H1 (cell line): Measurements from ENCODE around the gene SHMT2. TPM values are rescaled to one million over a fixed set of nuclear protein-coding genes. Genes with fewer than 3 reads are reported as not detected.

Source experiments
- CTCF ChIA-PET: fragments of 300-600 bp; sonication (Branson Sonifier 250); formaldehyde crosslinking; loops from one replicate; lab custom pipeline; 2021; ENCODE audit not compliant: partially characterized antibody; lab: Charles Lee
- POLR2A ChIA-PET: fragments of 300-600 bp; sonication (Branson Sonifier 250); formaldehyde crosslinking; loops from one replicate; lab custom pipeline; 2021; ENCODE audit warnings: inconsistent platforms; ENCODE audit not compliant: partially characterized antibody; lab: Charles Lee
- DNase-seq, 2 experiments: peaks; one replicate each; pipeline versions ENCODE4 v3.0.0 to v3.0.0-alpha.2; 2010 to 2022; ENCODE audit warnings: low spot score in 2 of 2, low read depth in 1 of 2, mixed read lengths in 1 of 2
- FAIRE-seq: peaks from 2 replicates; lab custom pipeline; 2011; peaks lifted over from hg19 to GRCh38; lab: Jason Lieb, UNC
- H2AFZ ChIP-seq: 2 replicates; pipeline ENCODE4 v1.8.1; 2012; ENCODE audit warnings: low read length, inconsistent platforms
- H2AK5ac ChIP-seq: 2 replicates; pipeline ENCODE4 v1.6.1; 2013; ENCODE audit warnings: low read depth, low read length
- H2BK120ac ChIP-seq: replicated peaks from 2 replicates; pipeline ENCODE3; 2013; ENCODE audit warnings: low read depth, low read length, inconsistent platforms
- H2BK12ac ChIP-seq: 2 replicates; pipeline ENCODE4 v1.6.1; 2013; ENCODE audit warnings: low read depth, low read length
- H2BK15ac ChIP-seq: 2 replicates; pipeline ENCODE4 v1.6.1; 2013; ENCODE audit warnings: low read length
- H2BK20ac ChIP-seq: 2 replicates; pipeline ENCODE4 v1.6.1; 2013; ENCODE audit warnings: low read length
- H2BK5ac ChIP-seq: 2 replicates; pipeline ENCODE4 v1.6.1; 2013; ENCODE audit warnings: low read depth, low read length
- H3K14ac ChIP-seq: 2 replicates; pipeline ENCODE4 v1.6.1; 2013; ENCODE audit warnings: inconsistent platforms; ENCODE audit not compliant: insufficient read length
- H3K18ac ChIP-seq: 2 replicates; pipeline ENCODE4 v1.6.1; 2013; ENCODE audit warnings: low read length; ENCODE audit errors: extremely low read depth
- H3K23ac ChIP-seq: 2 replicates; pipeline ENCODE4 v1.6.1; 2013; ENCODE audit warnings: inconsistent platforms; ENCODE audit not compliant: insufficient read length
- H3K23me2 ChIP-seq: 2 replicates; pipeline ENCODE4 v1.6.1; 2013; ENCODE audit warnings: low read depth, low read length
- H3K27ac ChIP-seq: 2 replicates; pipeline ENCODE4 v1.6.1; 2011; ENCODE audit warnings: low read depth, low read length, inconsistent platforms
- H3K27me3 ChIP-seq, 4 experiments: replicated peaks in 1 of 4; 1 replicate in 1 of 4; 2 replicates in 3 of 4; pipeline versions ENCODE4 v1.6.1 to v1.8.1; 2011 to 2013; ENCODE audit warnings: low read length in 3 of 4, mild to moderate bottlenecking in 3 of 4, inconsistent platforms in 2 of 4, mixed read lengths in 2 of 4, moderate library complexity in 1 of 4; ENCODE audit not compliant: control insufficient read depth in 3 of 4, insufficient read depth in 3 of 4; ENCODE audit errors: extremely low read depth in 1 of 4
- H3K36me3 ChIP-seq, 4 experiments: 2 replicates each; pipeline versions ENCODE4 v1.6.1 to v1.8.1; 2011 to 2013; ENCODE audit warnings: mild to moderate bottlenecking in 4 of 4, low read length in 3 of 4, moderate library complexity in 2 of 4, control low read depth in 1 of 4, inconsistent platforms in 1 of 4; ENCODE audit not compliant: insufficient read depth in 4 of 4, control insufficient read depth in 2 of 4
- H3K4ac ChIP-seq: replicated peaks from 2 replicates; pipeline ENCODE3; 2013; ENCODE audit warnings: low read length, low read depth, mixed read lengths, inconsistent platforms; ENCODE audit not compliant: insufficient read length
- H3K4me1 ChIP-seq, 4 experiments: replicated peaks in 1 of 4; 1 replicate in 1 of 4; 2 replicates in 3 of 4; pipeline versions ENCODE4 v1.6.1 to v1.8.1; 2011 to 2013; ENCODE audit warnings: low read length in 3 of 4, inconsistent platforms in 2 of 4, mixed read lengths in 1 of 4; ENCODE audit not compliant: insufficient read depth in 4 of 4, control insufficient read depth in 3 of 4
- H3K4me2 ChIP-seq, 2 experiments: 2 replicates each; pipeline versions ENCODE4 v1.6.1 to v1.8.1; 2011 to 2013; ENCODE audit warnings: low read depth in 2 of 2, low read length in 2 of 2, control low read depth in 1 of 2, inconsistent platforms in 1 of 2, mild to moderate bottlenecking in 1 of 2; ENCODE audit not compliant: insufficient read depth in 1 of 2
- H3K4me3 ChIP-seq, 4 experiments: fragments of 200-600, 300-600 bp in 1 of 4; sonication (generic), shearing (Covaris generic), sonication (Bioruptor Twin) in 1 of 4; 2 replicates each; pipeline versions ENCODE4 v1.5.1 to v1.8.1; 2011 to 2016; ENCODE audit warnings: low read length in 4 of 4, low read depth in 3 of 4, control low read depth in 2 of 4, inconsistent platforms in 2 of 4, mild to moderate bottlenecking in 2 of 4, mixed read lengths in 1 of 4, moderate library complexity in 1 of 4; ENCODE audit not compliant: insufficient read depth in 2 of 4; ENCODE audit errors: extremely low read depth in 1 of 4
- H3K56ac ChIP-seq: replicated peaks from 2 replicates; pipeline ENCODE3; 2013; ENCODE audit warnings: low read depth, mild to moderate bottlenecking, mixed read lengths, low read length, inconsistent platforms; ENCODE audit not compliant: insufficient read length
- H3K79me1 ChIP-seq: 2 replicates; pipeline ENCODE4 v1.6.1; 2013; ENCODE audit warnings: low read depth, low read length, control low read depth
- H3K79me2 ChIP-seq, 2 experiments: 2 replicates each; pipeline versions ENCODE4 v1.6.1 to v1.8.1; 2012 to 2013; ENCODE audit warnings: low read length in 2 of 2, mild to moderate bottlenecking in 2 of 2, inconsistent platforms in 1 of 2; ENCODE audit not compliant: insufficient read depth in 2 of 2, control insufficient read depth in 1 of 2
- H3K9ac ChIP-seq, 4 experiments: replicated peaks in 1 of 4; 1 replicate in 1 of 4; 2 replicates in 3 of 4; pipeline versions ENCODE4 v1.6.1 to v1.8.1; 2011 to 2013; ENCODE audit warnings: low read depth in 3 of 4, low read length in 3 of 4, control low read depth in 2 of 4, mild to moderate bottlenecking in 2 of 4, moderate library complexity in 2 of 4, inconsistent platforms in 1 of 4; ENCODE audit errors: extremely low read depth in 1 of 4
- H3K9me3 ChIP-seq, 2 experiments: 2 replicates each; pipeline versions ENCODE4 v1.6.1 to v1.8.1; 2012 to 2013; ENCODE audit warnings: mild to moderate bottlenecking in 2 of 2, moderate library complexity in 2 of 2, control low read depth in 1 of 2, inconsistent platforms in 1 of 2, low read depth in 1 of 2, low read length in 1 of 2, mixed read lengths in 1 of 2; ENCODE audit not compliant: insufficient read depth in 2 of 2
- H4K20me1 ChIP-seq, 2 experiments: replicated peaks in 1 of 2; 2 replicates each; pipeline versions ENCODE3 to v1.8.1; 2011 to 2013; ENCODE audit warnings: inconsistent platforms in 2 of 2, low read length in 2 of 2, mild to moderate bottlenecking in 1 of 2; ENCODE audit not compliant: insufficient read depth in 2 of 2, control insufficient read depth in 1 of 2
- H4K5ac ChIP-seq: 2 replicates; pipeline ENCODE4 v1.6.1; 2013; ENCODE audit warnings: low read length, low read depth, mixed read lengths, inconsistent platforms; ENCODE audit not compliant: insufficient read length
- H4K8ac ChIP-seq: 2 replicates; pipeline ENCODE4 v1.8.0; 2013; ENCODE audit warnings: mild to moderate bottlenecking, moderate library complexity, low read length, inconsistent platforms; ENCODE audit not compliant: insufficient read depth; ENCODE audit errors: extremely low read depth
- H4K91ac ChIP-seq: replicated peaks from 2 replicates; pipeline ENCODE3; 2013; ENCODE audit warnings: low read length, mixed read lengths, inconsistent platforms; ENCODE audit not compliant: insufficient read length
- EZH2 ChIP-seq: fragments of 200-600 bp; sonication (generic); IDR thresholded peaks from 2 replicates; pipeline ENCODE4 v1.7.1; 2012; ENCODE audit warnings: low read depth, mild to moderate bottlenecking, moderate library complexity, low read length, inconsistent platforms; ENCODE audit not compliant: severe bottlenecking
- GTF2F1 ChIP-seq: IDR thresholded peaks from 2 replicates; pipeline ENCODE4 v1.6.1; 2012; ENCODE audit warnings: low read depth, low read length, improper control_type of control experiment, borderline replicate concordance
- RNF2 ChIP-seq: fragments of 200-900, 300-1000 bp; sonication (generic); IDR thresholded peaks from 2 replicates; pipeline ENCODE4 v1.7.1; 2016; ENCODE audit warnings: borderline replicate concordance, low read depth, mild to moderate bottlenecking, antibody characterized with exemption, low read length; ENCODE audit not compliant: poor library complexity, severe bottlenecking; ENCODE audit errors: missing control alignments
- TAF1 ChIP-seq: IDR thresholded peaks from 2 replicates; pipeline ENCODE4 v1.6.1; 2011; ENCODE audit warnings: mild to moderate bottlenecking, low read depth, low read length
- WGBS, 2 experiments: shearing (Covaris generic) in 1 of 2; methylation state at CpG; one replicate each; pipeline versions ENCODE4 v1.1.6 to v1.1.7; 2013 to 2015; ENCODE audit warnings: low lambda C conversion rate in 2 of 2, mixed read lengths in 2 of 2, inconsistent platforms in 1 of 2, low coverage in 1 of 2, missing lambda C conversion rate in 1 of 2; ENCODE audit not compliant: insufficient replicate concordance in 2 of 2, insufficient coverage in 1 of 2, insufficient read length in 1 of 2; ENCODE audit errors: extremely low coverage in 1 of 2, missing lambda C conversion rate in 1 of 2; 5-methylcytosine and 5-hydroxymethylcytosine counted together
- polyA plus RNA-seq, 7 experiments: library from polyadenylated mRNA; depleted of rRNA in 3 of 7; stranded (reverse) in 5 of 7; unstranded in 2 of 7; fragments of >200 nt in 5 of 7; fragments of 200-250 nt in 2 of 7; gene quantifications; 1 replicate in 5 of 7; 2 replicates in 1 of 7; 4 replicates in 1 of 7; pipeline versions ENCODE4 v1.2.1 to v1.2.3, GENCODE V29; 2011 to 2013; ENCODE audit warnings: missing spikeins in 2 of 7, mixed read lengths in 2 of 7
- total RNA-seq: library from RNA; stranded (reverse); fragmentation: NEBNext Ultra II Directional; extraction: Animal tissue kit (Norgen Biotek cat#: 25700); gene quantifications from 2 replicates; pipeline ENCODE4 v1.2.1, GENCODE V29; 2021
- TF ChIP-seq, protein P1 (sequence below), 3 experiments: IDR thresholded peaks; 1 replicate in 2 of 3; 2 replicates in 1 of 3; pipeline versions ENCODE4 v1.5.1 to v1.6.1; 2011; ENCODE audit warnings: low read length in 3 of 3, mild to moderate bottlenecking in 3 of 3, inconsistent platforms in 2 of 3, low read depth in 1 of 3, moderate library complexity in 1 of 3; ENCODE audit not compliant: insufficient read depth in 1 of 3; ENCODE audit errors: control extremely low read depth in 1 of 3
- TF ChIP-seq, protein P2 (sequence below): IDR thresholded peaks from 2 replicates; pipeline ENCODE4 v1.6.1; 2012; ENCODE audit warnings: inconsistent platforms

Gene SHMT2
- total and polyA plus RNA-seq, 2 of the 8 experiments (the other 6 are each of a cell fraction or from before 2014, with no cell fraction given), result 274 to 520 TPM

DNA sequence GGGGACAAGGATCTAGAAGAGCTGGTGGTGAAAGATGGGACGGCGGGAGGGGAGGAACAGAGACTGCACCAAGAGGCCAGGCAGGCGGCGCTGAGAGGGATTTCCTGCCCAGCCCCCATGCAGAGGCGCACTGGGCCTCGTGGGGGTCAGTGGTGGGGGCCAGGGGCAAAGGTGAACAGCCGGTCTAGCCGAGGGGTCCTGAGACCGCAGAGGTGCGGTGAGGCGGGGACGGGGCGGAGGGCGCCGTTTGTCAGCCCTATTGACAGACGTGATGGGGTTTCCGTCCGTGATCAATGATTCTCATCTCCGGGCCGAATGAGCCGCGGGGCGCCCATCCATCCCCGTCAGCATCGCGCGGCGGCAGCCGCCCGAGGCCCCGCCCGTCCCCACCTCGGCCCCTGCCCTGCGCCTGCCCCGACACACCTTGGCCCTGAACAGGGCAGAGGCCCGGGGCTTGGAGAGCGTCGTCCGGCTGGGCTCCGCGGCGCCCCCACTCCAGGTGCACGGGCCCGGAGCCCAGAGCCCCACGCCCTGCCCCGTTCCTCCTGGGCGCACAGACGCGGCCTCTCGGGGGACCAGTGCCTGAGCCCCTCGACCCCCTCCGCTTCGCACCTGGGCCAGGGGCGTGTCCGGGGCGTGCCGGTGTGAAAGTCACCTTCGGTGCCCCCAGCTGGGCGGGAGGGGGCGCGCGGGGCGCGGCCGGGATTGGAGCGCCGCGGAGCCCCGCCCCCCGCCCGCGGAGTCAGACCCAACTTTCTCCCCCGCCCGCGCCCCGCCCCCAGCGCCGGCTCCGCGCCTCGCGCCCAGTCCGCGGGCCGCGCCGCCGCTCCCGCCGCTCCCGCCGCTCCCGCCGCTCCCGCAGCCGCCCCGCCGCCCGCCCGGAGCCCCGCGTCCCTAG, 13.2 kb upstream of the SHMT2 start, which contains the start of gene NXPH4:
Gene NXPH4 (plus strand): TSS at position 781 of the 898 bp plus-strand sequence. CDS start 176 bp downstream, outside the sequence.
- CTCF ChIA-PET, result interaction anchor here (0.7 to 10.1 kb wide), 6 partner anchors 7 to 254 kb away, joined by 3 to 726 read pairs (median 41); partner anchors contain the start of genes SHMT2 and STAC3
- TF ChIP-seq EZH2, result peak; percentile 58
- TF ChIP-seq RNF2, result no peak
- TF ChIP-seq, protein P1, sequence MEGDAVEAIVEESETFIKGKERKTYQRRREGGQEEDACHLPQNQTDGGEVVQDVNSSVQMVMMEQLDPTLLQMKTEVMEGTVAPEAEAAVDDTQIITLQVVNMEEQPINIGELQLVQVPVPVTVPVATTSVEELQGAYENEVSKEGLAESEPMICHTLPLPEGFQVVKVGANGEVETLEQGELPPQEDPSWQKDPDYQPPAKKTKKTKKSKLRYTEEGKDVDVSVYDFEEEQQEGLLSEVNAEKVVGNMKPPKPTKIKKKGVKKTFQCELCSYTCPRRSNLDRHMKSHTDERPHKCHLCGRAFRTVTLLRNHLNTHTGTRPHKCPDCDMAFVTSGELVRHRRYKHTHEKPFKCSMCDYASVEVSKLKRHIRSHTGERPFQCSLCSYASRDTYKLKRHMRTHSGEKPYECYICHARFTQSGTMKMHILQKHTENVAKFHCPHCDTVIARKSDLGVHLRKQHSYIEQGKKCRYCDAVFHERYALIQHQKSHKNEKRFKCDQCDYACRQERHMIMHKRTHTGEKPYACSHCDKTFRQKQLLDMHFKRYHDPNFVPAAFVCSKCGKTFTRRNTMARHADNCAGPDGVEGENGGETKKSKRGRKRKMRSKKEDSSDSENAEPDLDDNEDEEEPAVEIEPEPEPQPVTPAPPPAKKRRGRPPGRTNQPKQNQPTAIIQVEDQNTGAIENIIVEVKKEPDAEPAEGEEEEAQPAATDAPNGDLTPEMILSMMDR (IDR thresholded peaks at IDR 0.05; ENCODE audit: control extremely low read depth in 1 of 3, insufficient read depth in 1 of 3, low read depth in 1 of 3, low read length in 3 of 3), result peak in 1 of 3 experiments; percentile 21; a peak in 1 of 4 replicates
- TF ChIP-seq, protein P2, sequence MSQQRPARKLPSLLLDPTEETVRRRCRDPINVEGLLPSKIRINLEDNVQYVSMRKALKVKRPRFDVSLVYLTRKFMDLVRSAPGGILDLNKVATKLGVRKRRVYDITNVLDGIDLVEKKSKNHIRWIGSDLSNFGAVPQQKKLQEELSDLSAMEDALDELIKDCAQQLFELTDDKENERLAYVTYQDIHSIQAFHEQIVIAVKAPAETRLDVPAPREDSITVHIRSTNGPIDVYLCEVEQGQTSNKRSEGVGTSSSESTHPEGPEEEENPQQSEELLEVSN, result peak; percentile 86
- no peak for TF ChIP-seq TAF1
- no peak for TF ChIP-seq GTF2F1

More for the DNA sequence above, 13.2 kb upstream of the SHMT2 start, which contains the start of gene NXPH4:
- peak within 1 kb of the TSS; percentile 32 for H3K18ac ChIP-seq
- H3K27me3 ChIP-seq, result peaks cover 61 to 75% (median 73%) of the 10 kb centered on the region in 4 experiments
- H4K20me1 ChIP-seq, result peaks cover 13 to 37% of the 10 kb centered on the region in 2 experiments
- no peak within 1 kb of the TSS for H2BK20ac ChIP-seq
- H3K56ac ChIP-seq, result no peak within 1 kb of the TSS
- DNase-seq (peak in 1 of 2 experiments; percentile 84), FAIRE-seq (no peak)
- peaks cover 9 to 48% (median 36%) of the 10 kb centered on the region in 4 experiments for H3K4me1 ChIP-seq
- H3K36me3 ChIP-seq, result peaks cover 2 to 13% (median 7%) of the 10 kb centered on the region in 4 experiments; a peak in 4 of 8 replicates
- H3K79me1 ChIP-seq, result no peaks in the 10 kb centered on the region
- H3K4me3 ChIP-seq, result peak within 1 kb of the TSS; percentile 28 to 67 (median 46)
- no peak within 1 kb of the TSS for H3K27ac ChIP-seq
- peak within 1 kb of the TSS; percentile 84; the same call in 1 of the 2 replicates for H2BK12ac ChIP-seq
- no peak within 1 kb of the TSS for H4K5ac ChIP-seq
- POLR2A ChIA-PET, result interaction anchor here (0.8 to 8.8 kb wide), 3 partner anchors 19 to 80 kb away, joined by 4 to 686 read pairs (median 4); partner anchors contain the start of gene SHMT2
- H2AK5ac ChIP-seq, result peak within 1 kb of the TSS; percentile 82
- H2BK5ac ChIP-seq, result peak within 1 kb of the TSS; percentile 75; the same call in 1 of the 2 replicates
- no peak within 1 kb of the TSS; a peak in 1 of 7 replicates for H3K9ac ChIP-seq
- H2BK15ac ChIP-seq, result peak within 1 kb of the TSS; percentile 98; the same call in 1 of the 2 replicates
- H4K91ac ChIP-seq, result no peak within 1 kb of the TSS
- H2AFZ ChIP-seq, result no peak within 1 kb of the TSS
- WGBS, 2 experiments, result 5% methylated on average over 19 of the region's 102 CpGs; no CpG with 5 or more reads in 1 of the 2 experiments
- no peaks in the 10 kb centered on the region for H3K9me3 ChIP-seq
- no peak within 1 kb of the TSS for H3K4ac ChIP-seq
- H3K23me2 ChIP-seq, result peaks cover 7% of the 10 kb centered on the region; the same call in 1 of the 2 replicates
- peak within 1 kb of the TSS; percentile 91 to 92 for H3K4me2 ChIP-seq
- H3K14ac ChIP-seq, result no peak within 1 kb of the TSS
- H4K8ac ChIP-seq, result peak within 1 kb of the TSS; percentile 47
- no peak within 1 kb of the TSS for H2BK120ac ChIP-seq
- no peaks in the 10 kb centered on the region for H3K79me2 ChIP-seq
- no peak within 1 kb of the TSS for H3K23ac ChIP-seq
